Sigmoid colon (tissue), 7 donors: Measurements from ENCODE around the gene TMEM208. TPM values are rescaled to one million over a fixed set of nuclear protein-coding genes. Genes with fewer than 3 reads are reported as not detected.

Experiments
- DNase-seq: peaks from one replicate; pipeline ENCODE4 v3.0.0-alpha.2; 2019
- H3K27ac ChIP-seq, 4 donors: fragments of 200-600 bp; sonication (generic); one replicate each; pipeline ENCODE4 v1.5.1; 2016 to 2019; ENCODE audit warnings: mild to moderate bottlenecking in 1 of 4
- H3K27me3 ChIP-seq, 3 donors: fragments of 200-600 bp; sonication (generic); one replicate each; pipeline ENCODE4 v1.5.1; 2019; ENCODE audit warnings: mild to moderate bottlenecking in 1 of 3
- H3K36me3 ChIP-seq, 4 donors: fragments of 200-600 bp; sonication (generic); one replicate each; pipeline ENCODE4 v1.5.1; 2016 to 2019
- H3K4me1 ChIP-seq, 4 donors: fragments of 200-600 bp; sonication (generic); one replicate each; pipeline ENCODE4 v1.5.1; 2017 to 2019
- H3K4me3 ChIP-seq, 4 donors: fragments of 200-600 bp; sonication (generic); one replicate each; pipeline ENCODE4 v1.5.1; 2017 to 2019; ENCODE audit warnings: mild to moderate bottlenecking in 2 of 4, moderate library complexity in 1 of 4
- H3K9me3 ChIP-seq, 4 donors: fragments of 200-600 bp in 3 of 4; sonication (generic) in 3 of 4; one replicate each; pipeline versions ENCODE4 v1.5.1 to v1.6.1; 2013 to 2019
- CTCF ChIP-seq, 4 experiments: fragments of 450-650 bp in 3 of 4; fragments of 200-600 bp in 1 of 4; IDR thresholded peaks; one replicate each; pipeline ENCODE4 v1.5.1; 2016 to 2019; ENCODE audit warnings: antibody characterized with exemption in 4 of 4, mild to moderate bottlenecking in 3 of 4, moderate library complexity in 2 of 4
- EP300 ChIP-seq, 4 donors: sonication (generic); formaldehyde crosslinking; IDR thresholded peaks; one replicate each; pipeline ENCODE4 v1.6.1; 2017; ENCODE audit warnings: antibody characterized with exemption in 4 of 4
- POLR2A ChIP-seq, 2 donors: fragments of 450-650 bp; IDR thresholded peaks; one replicate each; pipeline ENCODE4 v1.6.1; 2016; ENCODE audit warnings: antibody characterized with exemption in 2 of 2, mild to moderate bottlenecking in 2 of 2, moderate library complexity in 2 of 2
- POLR2AphosphoS5 ChIP-seq, 4 donors: sonication (generic); formaldehyde crosslinking; IDR thresholded peaks; one replicate each; pipeline ENCODE4 v1.6.1; 2017; ENCODE audit warnings: antibody characterized with exemption in 4 of 4
- WGBS, 2 donors: extraction: QIAGEN DNeasy Blood & Tissue Kit; methylation state at CpG; one replicate each; pipeline ENCODE4 v1.1.7; 2013; 5-methylcytosine and 5-hydroxymethylcytosine counted together
- intact Hi-C: fragments of 100-400 bp; cut with DNase I; formaldehyde crosslinking; loops from one replicate; pipeline ENCODE4 v1.15.1; 2023
- polyA plus RNA-seq, 3 donors: library from polyadenylated mRNA; stranded (reverse); fragments of 200-250 nt; gene quantifications; one replicate each; pipeline ENCODE4 v1.2.3, GENCODE V29; 2013
- total RNA-seq, 4 donors: library from RNA; depleted of rRNA; stranded (reverse); fragments of >200 nt; gene quantifications; one replicate each; pipeline ENCODE4 v1.1.0, GENCODE V29; 2016
- donor health status: healthy with polysubstance abuse.
- donor health status: Bipolar disorder and iron deficiency.
- donor health status: healthy.

TMEM208 gene
- total and polyA plus RNA-seq, 7 donors = 15.3 to 109 (median 31.4) TPM

- H3K36me3 ChIP-seq = no peaks in the 10 kb centered on the region
- TF ChIP-seq POLR2AphosphoS5 (IDR thresholded peaks at IDR 0.05) = no peak
- no peak for TF ChIP-seq POLR2A (IDR thresholded peaks at IDR 0.05)
- no peak for TF ChIP-seq EP300 (IDR thresholded peaks at IDR 0.05)
- H3K27ac ChIP-seq = no peak overlapping the region
- no peaks in the 10 kb centered on the region for H3K9me3 ChIP-seq
- WGBS, 2 donors = 84 to 85% methylated on average over 4 of the region's 4 CpGs
- intact Hi-C loops = no loop called here
- H3K4me1 ChIP-seq = no peaks in the 10 kb centered on the region
- peaks cover 5 to 21% (median 13%) of the 10 kb centered on the region in 3 donors for H3K27me3 ChIP-seq
- peak; percentile 47 for DNase-seq
- H3K4me3 ChIP-seq = no peak overlapping the region
Measured at GRCh38 chr16:67257486-67258160, 30.7 kb downstream of the TMEM208 start.

- TF ChIP-seq EP300 (IDR thresholded peaks at IDR 0.05) (no peak), CTCF (IDR thresholded peaks at IDR 0.05) (no peak), POLR2AphosphoS5 (IDR thresholded peaks at IDR 0.05) (no peak), POLR2A (IDR thresholded peaks at IDR 0.05) (no peak)
- WGBS, 2 donors = 89 to 91% methylated on average over 11 of the region's 11 CpGs
- no peaks in the 10 kb centered on the region for H3K9me3 ChIP-seq
- DNase-seq = peak; percentile 55
- H3K4me3 ChIP-seq = no peak overlapping the region
- intact Hi-C loops = no loop called here
- H3K36me3 ChIP-seq = no peaks in the 10 kb centered on the region
- H3K4me1 ChIP-seq = no peaks in the 10 kb centered on the region
- peaks cover 5 to 16% (median 9%) of the 10 kb centered on the region in 3 donors for H3K27me3 ChIP-seq
- H3K27ac ChIP-seq = no peak overlapping the region
Measured at GRCh38 chr16:67258161-67258835, 31.4 kb downstream of the TMEM208 start.

- peak; percentile 58 for DNase-seq
- WGBS, 2 donors = 94 to 95% methylated on average over 12 of the region's 12 CpGs
- TF ChIP-seq EP300 (IDR thresholded peaks at IDR 0.05) = no peak
- Histone ChIP-seq H3K36me3 (no peaks in the 10 kb centered on the region), H3K4me1 (no peaks in the 10 kb centered on the region), H3K27me3 (peaks cover 0 to 4% (median 2%) of the 10 kb centered on the region in 3 donors), H3K4me3 (no peak overlapping the region), H3K27ac (no peak overlapping the region), H3K9me3 (no peaks in the 10 kb centered on the region)
- intact Hi-C loops = no loop called here
Measured at GRCh38 chr16:67259705-67260104, 32.8 kb downstream of the TMEM208 start.

GRCh38 chr16:67260426-67261063 is 33.6 kb downstream of the TMEM208 start:
- 64 to 75% methylated on average over 4 of the region's 4 CpGs for WGBS, 2 donors
- no peaks in the 10 kb centered on the region for H3K36me3 ChIP-seq
- no peaks in the 10 kb centered on the region for H3K4me1 ChIP-seq
- intact Hi-C loops = no loop called here
- no peaks in the 10 kb centered on the region for H3K9me3 ChIP-seq
- H3K4me3 ChIP-seq = no peak overlapping the region
- no peak overlapping the region for H3K27ac ChIP-seq
- no peak for TF ChIP-seq EP300 (IDR thresholded peaks at IDR 0.05)
- no peak for TF ChIP-seq POLR2AphosphoS5 (IDR thresholded peaks at IDR 0.05)
- TF ChIP-seq CTCF (IDR thresholded peaks at IDR 0.05) = no peak
- peak; percentile 55 for DNase-seq
- peaks cover 0 to 3% (median 0%) of the 10 kb centered on the region in 3 donors for H3K27me3 ChIP-seq

- H3K27ac ChIP-seq = no peak overlapping the region
- no peaks in the 10 kb centered on the region for H3K36me3 ChIP-seq
- DNase-seq = no peak
- H3K4me1 ChIP-seq = no peaks in the 10 kb centered on the region
- H3K27me3 ChIP-seq = peaks cover 0 to 5% (median 0%) of the 10 kb centered on the region in 3 donors
- TF ChIP-seq POLR2AphosphoS5 (IDR thresholded peaks at IDR 0.05) (no peak), CTCF (IDR thresholded peaks at IDR 0.05) (no peak), POLR2A (IDR thresholded peaks at IDR 0.05) (no peak), EP300 (IDR thresholded peaks at IDR 0.05) (no peak)
- WGBS, 2 donors = 91 to 94% methylated on average over 3 of the region's 3 CpGs
- no peaks in the 10 kb centered on the region for H3K9me3 ChIP-seq
- intact Hi-C loops = no loop called here
- H3K4me3 ChIP-seq = no peak overlapping the region
Measured at GRCh38 chr16:67263201-67263600, 36.3 kb downstream of the TMEM208 start.
